Neuronal stem cell (in vitro differentiated cells): ENCODE results near the gene SMTNL2.
"Not testable (repeated sequence)": the region's sequence is repeated elsewhere in the genome, so short reads cannot be mapped to it uniquely, and the experiment has no call there.

ENCODE experiments used
- DNase-seq: peaks from one replicate; pipeline ENCODE4 v3.0.0-alpha.2; 2013; ENCODE audit warnings: low spot score
- H2AFZ ChIP-seq: one replicate; pipeline ENCODE4 v1.6.1; 2013; ENCODE audit warnings: mild to moderate bottlenecking, low read length, inconsistent platforms
- H2AK5ac ChIP-seq: 2 replicates; pipeline ENCODE4 v1.6.1; 2013; ENCODE audit warnings: low read depth, mild to moderate bottlenecking, inconsistent platforms, low read length, moderate library complexity, mixed read lengths
- H2BK120ac ChIP-seq: 2 replicates; pipeline ENCODE4 v1.6.1; 2013; ENCODE audit warnings: low read depth, mild to moderate bottlenecking, inconsistent platforms, low read length, moderate library complexity, mixed read lengths
- H2BK12ac ChIP-seq: one replicate; pipeline ENCODE4 v1.6.1; 2013; ENCODE audit warnings: low read length, inconsistent platforms
- H2BK15ac ChIP-seq: 2 replicates; pipeline ENCODE4 v1.6.1; 2013; ENCODE audit warnings: mild to moderate bottlenecking, low read length, inconsistent platforms, mixed read lengths
- H2BK5ac ChIP-seq: one replicate; pipeline ENCODE4 v1.6.1; 2013; ENCODE audit warnings: inconsistent platforms, mild to moderate bottlenecking, low read length, moderate library complexity
- H3K14ac ChIP-seq: one replicate; pipeline ENCODE4 v1.6.1; 2013; ENCODE audit warnings: low read length, inconsistent platforms
- H3K18ac ChIP-seq: 2 replicates; pipeline ENCODE4 v1.6.1; 2013; ENCODE audit warnings: low read length, inconsistent platforms
- H3K23ac ChIP-seq: 2 replicates; pipeline ENCODE4 v1.6.1; 2013; ENCODE audit warnings: low read depth, mild to moderate bottlenecking, mixed read lengths, low read length, inconsistent platforms; ENCODE audit not compliant: poor library complexity
- H3K27ac ChIP-seq: replicated peaks from 3 replicates; pipeline ENCODE4 v1.5.1; 2013; ENCODE audit warnings: low read length, inconsistent platforms
- H3K27me3 ChIP-seq, 3 experiments: 2 replicates each; pipeline ENCODE4 v1.6.1; 2013; ENCODE audit warnings: low read length in 3 of 3, mild to moderate bottlenecking in 2 of 3, inconsistent platforms in 1 of 3, low read depth in 1 of 3, mixed read lengths in 1 of 3, moderate library complexity in 1 of 3; ENCODE audit not compliant: control insufficient read depth in 3 of 3, insufficient read depth in 3 of 3
- H3K36me3 ChIP-seq, 2 donors: replicated peaks in 1 of 2; 2 replicates each; pipeline ENCODE4 v1.6.1; 2013; ENCODE audit warnings: low read length in 2 of 2; ENCODE audit not compliant: control insufficient read depth in 2 of 2, insufficient read depth in 2 of 2
- H3K4ac ChIP-seq: 2 replicates; pipeline ENCODE4 v1.6.1; 2013; ENCODE audit warnings: inconsistent platforms, mild to moderate bottlenecking, low read length, moderate library complexity
- H3K4me1 ChIP-seq, 2 donors: 1 replicate in 1 of 2; 2 replicates in 1 of 2; pipeline ENCODE4 v1.6.1; 2013; ENCODE audit warnings: low read length in 2 of 2, low read depth in 1 of 2; ENCODE audit not compliant: control insufficient read depth in 2 of 2, insufficient read depth in 1 of 2
- H3K4me2 ChIP-seq: one replicate; pipeline ENCODE4 v1.6.1; 2013; ENCODE audit warnings: mild to moderate bottlenecking, low read length, inconsistent platforms; ENCODE audit not compliant: insufficient read depth, poor library complexity, severe bottlenecking
- H3K4me3 ChIP-seq, 2 donors: 2 replicates each; pipeline ENCODE4 v1.5.1; 2013; ENCODE audit warnings: low read length in 2 of 2, mild to moderate bottlenecking in 2 of 2, inconsistent platforms in 1 of 2, moderate library complexity in 1 of 2
- H3K79me1 ChIP-seq: one replicate; pipeline ENCODE4 v1.6.1; 2013; ENCODE audit warnings: low read depth, mild to moderate bottlenecking, inconsistent platforms, low read length, moderate library complexity
- H3K9ac ChIP-seq: one replicate; pipeline ENCODE4 v1.6.1; 2013; ENCODE audit warnings: mild to moderate bottlenecking, low read depth, low read length, inconsistent platforms; ENCODE audit not compliant: poor library complexity
- H3K9me3 ChIP-seq, 2 donors: replicated peaks in 1 of 2; 2 replicates each; pipeline versions ENCODE3 to v1.6.1; 2013; ENCODE audit warnings: low read length in 2 of 2, mild to moderate bottlenecking in 2 of 2, inconsistent platforms in 1 of 2, low read depth in 1 of 2, mixed read lengths in 1 of 2, moderate library complexity in 1 of 2; ENCODE audit not compliant: control insufficient read depth in 2 of 2, insufficient read depth in 1 of 2
- H4K8ac ChIP-seq: one replicate; pipeline ENCODE4 v1.6.1; 2013; ENCODE audit warnings: low read depth, mild to moderate bottlenecking, inconsistent platforms, low read length, moderate library complexity
- H4K91ac ChIP-seq: one replicate; pipeline ENCODE4 v1.6.1; 2013; ENCODE audit warnings: low read length, low read depth, mild to moderate bottlenecking, inconsistent platforms; ENCODE audit not compliant: poor library complexity
- WGBS, 2 donors: extraction: QIAGEN DNeasy Blood & Tissue Kit; methylation state at CpG; one replicate each; pipeline ENCODE4 v1.1.7; 2013; ENCODE audit warnings: missing lambda C conversion rate in 2 of 2, mixed read lengths in 1 of 2; ENCODE audit not compliant: insufficient read length in 2 of 2, insufficient replicate concordance in 1 of 2; ENCODE audit errors: extremely low coverage in 2 of 2; 5-methylcytosine and 5-hydroxymethylcytosine counted together

The SMTNL2 gene

DNA sequence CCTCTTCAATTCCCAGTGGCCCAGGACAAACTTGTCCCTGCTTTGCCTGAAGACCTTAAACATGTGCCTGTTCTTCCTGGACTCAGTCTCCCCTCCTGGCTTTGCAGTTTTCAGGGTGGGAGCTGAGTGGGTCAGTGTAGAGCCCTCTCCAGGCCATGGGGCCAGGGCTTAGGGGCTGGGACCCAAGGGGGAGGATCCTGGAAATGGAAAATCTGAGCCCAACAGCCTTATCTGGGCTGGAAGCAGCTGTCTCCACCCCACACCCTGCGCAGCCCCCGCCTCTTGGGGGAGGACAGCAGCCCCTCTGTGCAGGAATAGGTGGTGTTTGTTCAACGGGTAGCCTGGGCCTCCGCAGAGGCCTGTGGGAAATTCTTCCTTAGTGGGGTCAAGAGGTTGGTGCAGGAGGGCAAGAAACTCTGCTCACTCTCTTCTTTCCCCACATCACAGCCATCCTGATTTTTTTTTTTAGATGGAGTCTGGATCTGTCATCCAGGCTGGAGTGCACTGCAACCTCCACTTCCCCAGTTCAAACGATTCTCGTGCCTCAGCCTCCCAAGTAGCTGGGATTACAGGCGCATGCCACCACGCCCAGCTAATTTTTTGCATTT lies 6.8 kb upstream of the SMTNL2 start:
- Histone ChIP-seq H4K8ac (peak overlapping the region; percentile 94), H3K4ac (no peak overlapping the region), H3K4me2 (no peak overlapping the region), H3K9ac (no peak overlapping the region), H3K4me1 (peaks cover 21 to 24% of the 10 kb centered on the region in 2 donors), H2AFZ (peak overlapping the region; percentile 91), H2BK5ac (peak overlapping the region; percentile 98), H3K23ac (no peak overlapping the region), H2BK12ac (peak overlapping the region; percentile 12), H4K91ac (peak overlapping the region; percentile 34), H3K4me3 (no peak overlapping the region), H3K9me3 (peaks cover 0 to 2% of the 10 kb centered on the region in 2 donors), H3K14ac (no peak overlapping the region), H2AK5ac (peak overlapping the region; percentile 95), H3K79me1 (peaks cover 6% of the 10 kb centered on the region), H3K18ac (peak overlapping the region; percentile 98), H2BK120ac (peak overlapping the region; percentile 89), H2BK15ac (peak overlapping the region; percentile 90), H3K36me3 (no peaks in the 10 kb centered on the region), H3K27me3 (peaks cover 0 to 25% (median 0%) of the 10 kb centered on the region in 3 experiments), H3K27ac (peak overlapping the region; percentile 84)
- no CpG with 5 or more reads among the region's 8 CpGs for WGBS, 2 donors
- no peak for DNase-seq

DNA sequence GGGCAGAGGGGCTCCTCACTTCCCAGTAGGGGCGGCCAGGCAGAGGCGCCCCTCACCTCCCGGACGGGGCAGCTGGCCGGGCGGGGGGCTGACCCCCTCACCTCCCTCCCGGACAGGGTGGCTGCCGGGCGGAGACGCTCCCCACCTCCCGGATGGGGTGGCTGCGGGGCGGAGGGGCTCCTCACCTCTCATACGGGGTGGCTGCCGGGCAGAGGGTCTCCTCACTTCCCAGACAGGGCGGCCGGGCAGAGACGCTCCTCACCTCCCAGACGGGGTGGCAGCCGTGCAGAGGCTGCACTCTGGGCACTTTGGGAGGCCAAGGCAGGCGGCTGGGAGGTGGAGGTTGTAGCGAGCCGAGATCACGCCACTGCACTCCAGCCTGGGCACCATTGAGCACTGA lies 6.0 kb upstream of the SMTNL2 start:
- not testable (repeated sequence) for H3K23ac ChIP-seq, H4K8ac ChIP-seq, H2BK5ac ChIP-seq, H4K91ac ChIP-seq, H3K4ac ChIP-seq, H3K79me1 ChIP-seq, H3K4me2 ChIP-seq, H3K4me3 ChIP-seq, H2BK120ac ChIP-seq, H2BK15ac ChIP-seq, H2BK12ac ChIP-seq, H3K27ac ChIP-seq, H3K9ac ChIP-seq, H2AFZ ChIP-seq, H3K9me3 ChIP-seq, DNase-seq, H3K14ac ChIP-seq, H3K36me3 ChIP-seq, H3K18ac ChIP-seq, H2AK5ac ChIP-seq
- Histone ChIP-seq H3K27me3 (peaks cover 0 to 34% (median 4%) of the 10 kb centered on the region in 3 experiments), H3K4me1 (peaks cover 21 to 27% of the 10 kb centered on the region in 2 donors)
- no CpG with 5 or more reads among the region's 24 CpGs for WGBS, 2 donors

DNA sequence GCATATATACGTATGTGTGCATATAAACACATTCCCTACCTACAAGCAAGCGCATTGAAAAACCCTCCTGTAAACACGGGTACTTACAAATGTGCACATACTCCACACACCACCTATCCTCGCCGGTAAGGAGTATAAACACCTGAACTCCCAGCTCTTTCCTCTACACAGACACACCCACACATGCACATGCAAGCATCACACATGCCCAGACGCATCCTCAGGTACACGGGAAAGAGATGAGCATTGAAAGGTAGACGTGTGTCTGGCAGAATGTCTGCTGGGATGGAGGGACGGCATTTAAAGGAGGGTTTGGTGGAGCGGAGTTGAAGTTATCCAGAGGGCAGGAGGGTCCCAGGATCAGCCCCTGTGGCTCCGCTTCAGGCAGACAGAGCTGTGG lies 4.7 kb upstream of the SMTNL2 start:
- Histone ChIP-seq H3K36me3 (no peaks in the 10 kb centered on the region), H3K4me2 (no peak overlapping the region), H2BK15ac (peak overlapping the region; percentile 45), H2AK5ac (peak overlapping the region; percentile 28), H3K23ac (peak overlapping the region; percentile 73), H3K18ac (no peak overlapping the region), H3K9me3 (peaks cover 0 to 2% of the 10 kb centered on the region in 2 donors), H4K91ac (no peak overlapping the region), H3K4me3 (no peak overlapping the region), H2BK5ac (peak overlapping the region; percentile 60), H3K14ac (peak overlapping the region; percentile 27), H3K4me1 (peaks cover 24 to 29% of the 10 kb centered on the region in 2 donors), H3K4ac (no peak overlapping the region), H2BK120ac (no peak overlapping the region), H3K27me3 (peaks cover 0 to 47% (median 13%) of the 10 kb centered on the region in 3 experiments), H3K79me1 (peaks cover 6% of the 10 kb centered on the region), H2AFZ (no peak overlapping the region), H3K9ac (peak overlapping the region; percentile 21), H4K8ac (no peak overlapping the region), H2BK12ac (no peak overlapping the region), H3K27ac (no peak overlapping the region)
- DNase-seq: no peak
- WGBS, 2 donors: no CpG with 5 or more reads among the region's 11 CpGs

DNA sequence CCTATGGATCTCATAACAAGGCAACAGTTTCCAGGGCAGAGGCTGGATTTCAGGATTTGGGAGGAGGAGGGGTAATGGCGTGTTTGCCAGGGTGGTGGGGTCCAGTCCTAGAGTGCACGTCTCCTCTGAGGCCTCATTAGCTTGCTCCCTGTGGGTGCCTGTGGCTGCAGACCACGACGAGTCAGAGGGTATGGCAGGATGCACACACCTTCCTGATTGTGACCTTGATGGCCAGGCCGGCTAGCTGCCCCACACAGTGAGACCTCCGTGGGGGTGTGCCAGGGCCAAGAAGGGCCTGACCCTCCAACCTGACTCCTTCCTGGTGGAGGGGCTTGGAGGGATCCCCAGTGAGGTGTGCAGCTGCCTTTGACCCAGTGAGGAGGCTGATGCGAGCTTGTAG lies 4.0 kb upstream of the SMTNL2 start:
- no peak overlapping the region for H2BK12ac ChIP-seq
- no CpG with 5 or more reads among the region's 7 CpGs for WGBS, 2 donors
- H3K4ac ChIP-seq: no peak overlapping the region
- peaks cover 4 to 53% (median 19%) of the 10 kb centered on the region in 3 experiments for H3K27me3 ChIP-seq
- peak overlapping the region; percentile 71 for H3K18ac ChIP-seq
- peaks cover 24 to 33% of the 10 kb centered on the region in 2 donors for H3K4me1 ChIP-seq
- H3K9me3 ChIP-seq: peaks cover 0 to 2% of the 10 kb centered on the region in 2 donors
- H3K23ac ChIP-seq: peak overlapping the region; percentile 73
- no peak overlapping the region for H3K4me2 ChIP-seq
- H2BK5ac ChIP-seq: peak overlapping the region; percentile 60
- H3K27ac ChIP-seq: no peak overlapping the region
- no peak overlapping the region for H4K91ac ChIP-seq
- no peak overlapping the region for H2BK120ac ChIP-seq
- H3K36me3 ChIP-seq: no peaks in the 10 kb centered on the region
- no peak overlapping the region for H3K4me3 ChIP-seq
- H2AK5ac ChIP-seq: peak overlapping the region; percentile 98
- H3K14ac ChIP-seq: peak overlapping the region; percentile 82
- H3K9ac ChIP-seq: no peak overlapping the region
- H2AFZ ChIP-seq: no peak overlapping the region
- H2BK15ac ChIP-seq: peak overlapping the region; percentile 45
- DNase-seq: no peak
- peak overlapping the region; percentile 65 for H4K8ac ChIP-seq
- H3K79me1 ChIP-seq: peaks cover 10% of the 10 kb centered on the region
